BJ (cell line): ENCODE results near the gene ZDHHC1. TPM values are rescaled to one million over a fixed set of nuclear protein-coding genes. Genes with fewer than 3 reads are reported as not detected.

ENCODE experiments used
- CTCF ChIA-PET: fragments of 350-600 bp; formaldehyde crosslinking; extraction: SDS; loops from one replicate; lab custom pipeline; 2021; ENCODE audit warnings: antibody characterized with exemption, inconsistent platforms; lab: Yijun Ruan, JAX
- POLR2A ChIA-PET: fragments of 300-600 bp; sonication (Branson Sonifier 250); formaldehyde crosslinking; extraction: SDS; loops from one replicate; lab custom pipeline; 2021; ENCODE audit warnings: antibody characterized with exemption; lab: Charles Lee
- DNase-seq: peaks from one replicate; pipeline ENCODE4 v3.0.0-alpha.2; 2011; ENCODE audit warnings: low read depth
- H3K27me3 ChIP-seq: 2 replicates; pipeline ENCODE4 v1.6.0; 2011; ENCODE audit warnings: low read length; ENCODE audit not compliant: control insufficient read depth, insufficient read depth
- H3K36me3 ChIP-seq: 2 replicates; pipeline ENCODE4 v1.5.1; 2011; ENCODE audit warnings: low read length; ENCODE audit not compliant: control insufficient read depth, insufficient read depth
- H3K4me3 ChIP-seq: 2 replicates; pipeline ENCODE4 v1.5.1; 2011; ENCODE audit warnings: low read depth, mild to moderate bottlenecking, control low read depth, low read length
- CTCF ChIP-seq: IDR thresholded peaks from 2 replicates; pipeline ENCODE4 v1.5.1; 2011; ENCODE audit warnings: low read depth, mild to moderate bottlenecking, control low read depth, inconsistent platforms, low read length, moderate library complexity; ENCODE audit not compliant: insufficient read depth
- polyA plus RNA-seq: library from polyadenylated mRNA; depleted of rRNA; stranded (reverse); fragments of >200 nt; gene quantifications from 2 replicates; pipeline ENCODE4 v1.2.3, GENCODE V29; 2011

ZDHHC1 gene
- polyA plus RNA-seq, 1 experiment, result 7.4 TPM

GRCh38 chr16:67429053-67429798, 12.9 kb upstream of the ZDHHC1 start:
- POLR2A ChIA-PET, result no interaction called here
- TF ChIP-seq CTCF, result no peak
- DNase-seq, result no peak
- Histone ChIP-seq H3K36me3 (no peaks in the 10 kb centered on the region), H3K27me3 (peaks cover 27% of the 10 kb centered on the region), H3K4me3 (no peak overlapping the region)
- CTCF ChIA-PET, result interaction anchor here (0.5 to 10.5 kb wide), 12 partner anchors 11 to 179 kb away, joined by 3 to 276 read pairs (median 15); partner anchors contain the start of genes ATP6V0D1, TPPP3 and ZDHHC1

GRCh38 chr16:67428146-67428731, 12.0 kb upstream of the ZDHHC1 start:
- no peak for DNase-seq
- POLR2A ChIA-PET, result no interaction called here
- Histone ChIP-seq H3K27me3 (peaks cover 31% of the 10 kb centered on the region), H3K36me3 (no peaks in the 10 kb centered on the region), H3K4me3 (no peak overlapping the region)
- peak; percentile 93 for TF ChIP-seq CTCF
- CTCF ChIA-PET, result interaction anchor here (0.6 to 10.5 kb wide), 32 partner anchors 8 to 463 kb away, joined by 3 to 276 read pairs (median 4); partner anchors contain the start of genes ATP6V0D1, TPPP3 and ZDHHC1

- ChIA-PET CTCF (interaction anchor here (0.6 to 10.5 kb wide), 16 partner anchors 12 to 166 kb away, joined by 3 to 276 read pairs (median 6); partner anchors contain the start of genes ATP6V0D1 and ZDHHC1), POLR2A (no interaction called here)
- DNase-seq, result no peak
- H3K4me3 ChIP-seq, result no peak overlapping the region
- H3K36me3 ChIP-seq, result no peaks in the 10 kb centered on the region
- no peak for TF ChIP-seq CTCF
- H3K27me3 ChIP-seq, result peaks cover 32% of the 10 kb centered on the region
Observed at GRCh38 chr16:67426950-67427349, 10.7 kb upstream of the ZDHHC1 start.

GRCh38 chr16:67426022-67426421, 9.7 kb upstream of the ZDHHC1 start:
- Histone ChIP-seq H3K4me3 (no peak overlapping the region), H3K27me3 (peaks cover 32% of the 10 kb centered on the region), H3K36me3 (no peaks in the 10 kb centered on the region)
- POLR2A ChIA-PET, result no interaction called here
- TF ChIP-seq CTCF, result no peak
- DNase-seq, result no peak
- CTCF ChIA-PET, result interaction anchor here (1.5 to 10.5 kb wide), 8 partner anchors 11 to 165 kb away, joined by 3 to 276 read pairs (median 21); partner anchors contain the start of genes ATP6V0D1 and ZDHHC1

- Histone ChIP-seq H3K36me3 (no peaks in the 10 kb centered on the region), H3K4me3 (no peak overlapping the region), H3K27me3 (peaks cover 32% of the 10 kb centered on the region)
- no peak for TF ChIP-seq CTCF
- DNase-seq, result no peak
- ChIA-PET POLR2A (no interaction called here), CTCF (interaction anchor here (1.7 to 10.5 kb wide), 6 partner anchors 11 to 165 kb away, joined by 3 to 276 read pairs (median 37); partner anchors contain the start of genes ATP6V0D1 and ZDHHC1)
Observed at GRCh38 chr16:67425580-67425979, 9.3 kb upstream of the ZDHHC1 start.
